OCI-LY7 (cell line): ENCODE data around the gene MYZAP. TPM values are rescaled to one million over a fixed set of nuclear protein-coding genes. Genes with fewer than 3 reads are reported as not detected.

Experiments used
- BruUV-seq: library from RNA; stranded (reverse); fragments of 400-500 nt; replicated peaks from 2 replicates; lab custom pipeline; 2021; lab: Mats Ljungman, UMichigan
- CTCF ChIA-PET: fragments of 300-600 bp; sonication (Branson Sonifier 250); formaldehyde crosslinking; loops from one replicate; lab custom pipeline; 2022; ENCODE audit warnings: antibody characterized with exemption; ENCODE audit not compliant: unreplicated experiment; lab: Charles Lee
- POLR2A ChIA-PET: fragments of 300-600 bp; sonication (Branson Sonifier 250); formaldehyde crosslinking; loops from one replicate; lab custom pipeline; 2022; ENCODE audit warnings: antibody characterized with exemption; lab: Charles Lee
- DNase-seq: peaks from one replicate; pipeline ENCODE4 v3.0.0-alpha.2; 2015; ENCODE audit warnings: low spot score
- H2AFZ ChIP-seq: fragments of 200-600 bp; sonication (generic), shearing (Covaris generic); 2 replicates; pipeline ENCODE4 v1.6.1; 2014; ENCODE audit warnings: mild to moderate bottlenecking, antibody characterized with exemption, low read length, moderate library complexity
- H3K27ac ChIP-seq: fragments of 200-600 bp; sonication (generic); 2 replicates; pipeline ENCODE4 v1.5.1; 2014; ENCODE audit warnings: mixed run types, low read depth, mild to moderate bottlenecking, moderate library complexity, low read length, inconsistent platforms; ENCODE audit not compliant: poor library complexity, severe bottlenecking
- H3K36me3 ChIP-seq: fragments of 200-600 bp; sonication (generic); 2 replicates; pipeline ENCODE4 v1.6.1; 2014; ENCODE audit warnings: mild to moderate bottlenecking, antibody characterized with exemption, low read length, moderate library complexity, mixed read lengths; ENCODE audit not compliant: insufficient read depth
- H3K4me1 ChIP-seq: fragments of 200-600 bp; sonication (generic); 2 replicates; pipeline ENCODE4 v1.5.1; 2014; ENCODE audit warnings: mild to moderate bottlenecking, low read length; ENCODE audit not compliant: insufficient read depth, poor library complexity, severe bottlenecking
- H3K4me2 ChIP-seq: fragments of 200-600 bp; sonication (generic); 2 replicates; pipeline ENCODE4 v1.6.1; 2014; ENCODE audit warnings: mild to moderate bottlenecking, low read length
- H3K4me3 ChIP-seq: fragments of 200-600 bp; sonication (generic); 2 replicates; pipeline ENCODE4 v1.5.1; 2014; ENCODE audit warnings: mild to moderate bottlenecking, low read depth, low read length; ENCODE audit not compliant: poor library complexity, severe bottlenecking
- H3K79me2 ChIP-seq: fragments of 200-600 bp; sonication (generic); 2 replicates; pipeline ENCODE4 v1.6.1; 2016; ENCODE audit warnings: low read depth, mild to moderate bottlenecking, low read length, moderate library complexity, mixed read lengths; ENCODE audit not compliant: insufficient read depth
- H3K9me2 ChIP-seq: fragments of 200-600 bp; sonication (generic); 2 replicates; pipeline ENCODE4 v1.6.1; 2016; ENCODE audit warnings: mild to moderate bottlenecking, low read length, mixed read lengths; ENCODE audit not compliant: insufficient read depth
- H3K9me3 ChIP-seq: fragments of 200-600 bp; sonication (generic); 2 replicates; pipeline ENCODE4 v1.6.1; 2014; ENCODE audit warnings: mild to moderate bottlenecking, mixed run types, low read length, mixed read lengths
- H4K20me1 ChIP-seq: fragments of 200-600 bp; sonication (generic); 2 replicates; pipeline ENCODE4 v1.6.1; 2014; ENCODE audit warnings: mild to moderate bottlenecking, antibody characterized with exemption, low read length, moderate library complexity, mixed read lengths; ENCODE audit not compliant: insufficient read depth
- EZH2phosphoT487 ChIP-seq: fragments of 200-600 bp; sonication (generic); IDR thresholded peaks from 2 replicates; pipeline ENCODE4 v1.6.1; 2018; ENCODE audit warnings: low read depth, borderline replicate concordance, mild to moderate bottlenecking, mixed run types, antibody characterized with exemption, low read length, moderate library complexity, mixed read lengths
- intact Hi-C: fragments of 100-400 bp; cut with micrococcal nuclease; formaldehyde crosslinking; loops from one replicate; pipeline ENCODE4 v1.10.0; 2022; ENCODE audit not compliant: unreplicated experiment
- total RNA-seq, 2 experiments: library from RNA; depleted of rRNA in 1 of 2; stranded (reverse); fragments of >200 nt in 1 of 2; shearing (Covaris generic) in 1 of 2; gene quantifications; 2 replicates each; pipeline ENCODE4 v1.2.3, GENCODE V29; 2014 to 2022
- TF ChIP-seq, protein P1 (sequence below): fragments of 200-600 bp; sonication (generic); conservative IDR thresholded peaks from 2 replicates; pipeline ENCODE4 v1.5.1; 2014; ENCODE audit warnings: mild to moderate bottlenecking, antibody characterized with exemption, low read length, moderate library complexity, mixed read lengths

MYZAP gene
- total RNA-seq, 2 experiments from 2014 or later, result not detected

DNA sequence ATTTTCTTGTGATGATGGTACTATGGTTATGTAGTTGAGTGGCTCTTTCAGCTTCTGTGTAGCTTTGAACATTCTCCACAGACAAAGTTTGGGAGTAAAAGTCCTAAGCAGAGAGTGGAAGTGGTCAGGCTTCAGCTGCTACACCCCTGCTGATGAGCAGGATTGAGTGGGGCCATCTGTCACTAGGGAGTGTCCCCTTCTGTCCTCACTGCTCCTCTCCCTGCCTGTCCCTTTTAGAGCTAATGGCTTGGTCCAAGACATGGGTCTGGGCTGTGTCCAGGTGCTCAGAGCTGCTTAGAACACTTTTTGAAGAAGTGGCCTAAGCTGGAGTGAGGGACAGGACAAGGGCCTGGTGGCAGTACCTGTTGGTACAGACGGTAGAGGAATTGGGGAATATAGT, 15.1 kb downstream of the MYZAP start:
- intact Hi-C loops, result no loop called here

DNA sequence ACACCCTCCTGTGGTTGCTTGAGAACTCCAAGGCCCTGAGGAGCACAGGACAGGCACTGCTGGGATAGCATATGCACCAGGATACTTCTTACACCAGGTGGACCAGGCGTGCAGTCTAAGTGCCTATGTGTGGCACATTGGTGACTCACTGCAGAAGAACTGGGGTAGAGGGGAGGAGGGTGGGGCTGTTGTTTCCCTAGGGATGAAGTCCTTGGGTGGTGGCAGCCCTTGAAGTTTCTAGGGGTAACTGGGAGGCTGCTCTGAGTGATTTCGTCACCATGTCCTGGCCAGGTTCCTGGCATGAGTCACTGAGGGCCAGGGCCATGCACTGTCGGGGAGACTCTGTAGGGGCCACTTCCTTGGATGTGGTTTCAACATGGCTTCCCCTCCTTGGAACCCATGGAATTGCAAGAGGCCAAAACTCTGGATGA, 15.9 kb downstream of the MYZAP start:
- intact Hi-C loops, result no loop called here
- no peak overlapping the region for H3K4me3 ChIP-seq
- H3K79me2 ChIP-seq, result no peaks in the 10 kb centered on the region
- H3K36me3 ChIP-seq, result no peaks in the 10 kb centered on the region
- no peak for DNase-seq
- no peaks in the 10 kb centered on the region for H3K4me1 ChIP-seq
- no TSS peak for BruUV-seq
- H3K27ac ChIP-seq, result no peak overlapping the region
- no peak overlapping the region for H3K4me2 ChIP-seq
- H3K9me2 ChIP-seq, result no peaks in the 10 kb centered on the region
- no peak overlapping the region for H2AFZ ChIP-seq
- H3K9me3 ChIP-seq, result no peaks in the 10 kb centered on the region
- TF ChIP-seq, protein P1, sequence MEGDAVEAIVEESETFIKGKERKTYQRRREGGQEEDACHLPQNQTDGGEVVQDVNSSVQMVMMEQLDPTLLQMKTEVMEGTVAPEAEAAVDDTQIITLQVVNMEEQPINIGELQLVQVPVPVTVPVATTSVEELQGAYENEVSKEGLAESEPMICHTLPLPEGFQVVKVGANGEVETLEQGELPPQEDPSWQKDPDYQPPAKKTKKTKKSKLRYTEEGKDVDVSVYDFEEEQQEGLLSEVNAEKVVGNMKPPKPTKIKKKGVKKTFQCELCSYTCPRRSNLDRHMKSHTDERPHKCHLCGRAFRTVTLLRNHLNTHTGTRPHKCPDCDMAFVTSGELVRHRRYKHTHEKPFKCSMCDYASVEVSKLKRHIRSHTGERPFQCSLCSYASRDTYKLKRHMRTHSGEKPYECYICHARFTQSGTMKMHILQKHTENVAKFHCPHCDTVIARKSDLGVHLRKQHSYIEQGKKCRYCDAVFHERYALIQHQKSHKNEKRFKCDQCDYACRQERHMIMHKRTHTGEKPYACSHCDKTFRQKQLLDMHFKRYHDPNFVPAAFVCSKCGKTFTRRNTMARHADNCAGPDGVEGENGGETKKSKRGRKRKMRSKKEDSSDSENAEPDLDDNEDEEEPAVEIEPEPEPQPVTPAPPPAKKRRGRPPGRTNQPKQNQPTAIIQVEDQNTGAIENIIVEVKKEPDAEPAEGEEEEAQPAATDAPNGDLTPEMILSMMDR, result no peak
- TF ChIP-seq EZH2phosphoT487, result no peak
- no peaks in the 10 kb centered on the region for H4K20me1 ChIP-seq
- ChIA-PET POLR2A (no interaction called here), CTCF (no interaction called here)

More for the DNA sequence above, 15.1 kb downstream of the MYZAP start:
- Histone ChIP-seq H3K9me3 (no peaks in the 10 kb centered on the region), H3K4me2 (no peak overlapping the region), H4K20me1 (no peaks in the 10 kb centered on the region), H2AFZ (no peak overlapping the region), H3K4me1 (no peaks in the 10 kb centered on the region), H3K79me2 (no peaks in the 10 kb centered on the region), H3K4me3 (no peak overlapping the region), H3K27ac (no peak overlapping the region), H3K9me2 (no peaks in the 10 kb centered on the region), H3K36me3 (no peaks in the 10 kb centered on the region)
- ChIA-PET POLR2A (no interaction called here), CTCF (no interaction called here)
- no peak for DNase-seq
- no peak for TF ChIP-seq EZH2phosphoT487
- TF ChIP-seq, protein P1, result no peak
- BruUV-seq, result no TSS peak

DNA sequence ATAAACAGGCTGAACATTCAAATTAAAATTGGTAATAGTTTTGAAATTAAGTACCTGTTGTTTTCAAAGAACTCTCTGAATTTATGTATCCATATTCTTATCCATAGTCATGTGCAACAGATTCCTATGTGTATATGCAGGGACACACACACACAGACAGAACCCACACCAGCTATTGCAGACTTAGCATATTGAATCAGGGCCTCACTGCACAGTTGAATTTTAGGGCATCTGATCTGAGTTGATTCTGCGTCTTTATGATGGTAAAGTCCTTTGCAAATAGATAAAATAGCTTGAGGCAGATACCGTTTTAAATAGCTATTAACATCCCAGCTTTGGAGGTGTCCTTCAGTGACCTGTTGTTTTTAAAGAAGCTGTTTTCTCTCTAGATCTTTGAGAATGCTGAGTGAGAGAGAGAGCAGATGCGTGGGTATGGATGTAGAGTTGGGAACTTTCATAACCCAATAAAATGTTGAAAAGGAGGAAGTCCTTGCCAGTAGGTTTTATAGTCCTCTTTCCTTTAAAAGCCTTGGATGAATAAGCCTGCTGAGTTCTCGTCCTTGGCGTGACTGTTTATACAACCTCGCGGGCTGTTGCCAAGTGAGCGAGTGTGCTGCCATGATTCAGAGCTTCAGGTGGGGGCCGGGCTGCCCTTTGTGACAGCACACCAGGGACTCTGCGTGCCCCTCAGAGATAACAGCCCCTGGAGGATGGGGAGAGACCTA, 18.3 kb downstream of the MYZAP start:
- Histone ChIP-seq H3K4me3 (no peak overlapping the region), H3K9me2 (no peaks in the 10 kb centered on the region), H3K36me3 (no peaks in the 10 kb centered on the region), H3K9me3 (no peaks in the 10 kb centered on the region), H3K4me1 (no peaks in the 10 kb centered on the region), H4K20me1 (no peaks in the 10 kb centered on the region), H2AFZ (no peak overlapping the region), H3K79me2 (no peaks in the 10 kb centered on the region), H3K27ac (no peak overlapping the region), H3K4me2 (no peak overlapping the region)
- ChIA-PET CTCF (no interaction called here), POLR2A (no interaction called here)
- intact Hi-C loops, result no loop called here
- DNase-seq, result no peak
- BruUV-seq, result no TSS peak
- no peak for TF ChIP-seq EZH2phosphoT487
- TF ChIP-seq, protein P1, result no peak
